ENCODE measurements around the gene TRIM49D1. TPM values are rescaled to one million over a fixed set of nuclear protein-coding genes. Genes with fewer than 3 reads are reported as not detected.
"Not testable (repeated sequence)": the region's sequence is repeated elsewhere in the genome, so short reads cannot be mapped to it uniquely, and the experiment has no call there.

The TRIM49D1 gene, protein sequence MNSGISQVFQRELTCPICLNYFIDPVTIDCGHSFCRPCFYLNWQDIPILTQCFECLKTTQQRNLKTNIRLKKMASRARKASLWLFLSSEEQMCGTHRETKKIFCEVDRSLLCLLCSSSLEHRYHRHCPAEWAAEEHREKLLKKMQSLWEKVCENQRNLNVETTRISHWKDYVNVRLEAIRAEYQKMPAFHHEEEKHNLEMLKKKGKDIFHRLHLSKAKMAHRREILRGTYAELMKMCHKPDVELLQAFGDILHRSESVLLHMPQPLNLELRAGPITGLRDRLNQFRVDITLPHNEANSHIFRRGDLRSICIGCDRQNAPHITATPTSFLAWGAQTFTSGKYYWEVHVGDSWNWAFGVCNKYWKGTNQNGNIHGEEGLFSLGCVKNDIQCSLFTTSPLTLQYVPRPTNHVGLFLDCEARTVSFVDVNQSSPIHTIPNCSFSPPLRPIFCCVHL
- total RNA-seq (not detected), polyA plus RNA-seq (not detected), total RNA-seq (not detected)

- Mint-ChIP-seq H3K36me3 (no peaks in the 10 kb centered on the region), H3K4me3 (no peak within 1 kb of the TSS), H3K27ac (no peak within 1 kb of the TSS), H3K4me1 (no peaks in the 10 kb centered on the region), H3K27me3 (no peaks in the 10 kb centered on the region), H3K9me3 (no peaks in the 10 kb centered on the region)
- intact Hi-C loops (cut with micrococcal nuclease) = no loop called here
- ATAC-seq (no peak), DNase-seq (no peak)
- CTCF ChIA-PET = no interaction called here
- H3K27me3 ChIP-seq (ENCODE audit: control insufficient read depth in 2 of 2, insufficient read depth in 2 of 2, low read length in 2 of 2) = no peaks in the 10 kb centered on the region
- POLR2A ChIA-PET = no interaction called here
- H3K36me3 ChIP-seq (ENCODE audit: control insufficient read depth in 2 of 3, insufficient read depth in 3 of 3, low read length in 3 of 3) = no peaks in the 10 kb centered on the region
- no peak within 1 kb of the TSS for H3K4me3 ChIP-seq (ENCODE audit: low read length)
- H3K27ac ChIP-seq (ENCODE audit: low read depth, low read length) = no peak within 1 kb of the TSS
- H3K4me1 ChIP-seq (ENCODE audit: control insufficient read depth in 2 of 2, insufficient read depth in 2 of 2, low read length in 2 of 2) = no peaks in the 10 kb centered on the region
- no peaks in the 10 kb centered on the region for H3K9me3 ChIP-seq (ENCODE audit: control insufficient read depth in 2 of 3, low read length in 3 of 3)
Observed at GRCh38 chr11:89922195-89922660, at the start of gene TRIM49D1. TRIM49D1 (minus strand) TSS chr11:89922245; CDS start chr11:89917710, 4,535 bp downstream.

DNA sequence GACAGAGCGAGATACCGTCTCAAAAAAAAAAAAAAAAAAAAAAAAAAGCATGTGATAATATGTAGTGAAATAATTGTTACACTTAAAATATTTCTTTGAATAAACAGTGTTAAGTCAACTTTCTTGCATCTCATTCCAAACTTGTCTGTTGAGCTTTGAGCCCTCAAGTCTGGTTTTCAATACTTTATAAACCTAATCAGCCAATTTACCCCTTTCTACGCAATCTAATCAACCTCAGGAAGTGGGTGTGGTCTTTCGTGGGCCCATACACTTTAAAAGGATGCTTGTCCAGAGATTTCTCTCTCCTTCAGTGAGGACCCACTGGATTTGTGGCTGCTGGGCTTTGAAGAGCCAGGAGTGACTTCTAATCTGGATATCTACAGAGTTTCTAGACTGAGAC lies 43.7 kb upstream of the TRIM49D1 start, which contains the start of gene TRIM64:
TSS of gene TRIM64 (plus strand) at position 301 of the 400 bp plus-strand sequence. CDS start 2,467 bp downstream, outside the sequence.
- H3K4me3 Mint-ChIP-seq, CTCF ChIA-PET: not testable (repeated sequence)

GRCh38 chr11:89960833-89961232 lies 38.8 kb upstream of the TRIM49D1 start:
- H3K27me3 Mint-ChIP-seq; POLR2A ChIA-PET; DNase-seq; H3K27ac ChIP-seq (ENCODE audit: low read depth, low read length); H3K9me3 ChIP-seq (ENCODE audit: control insufficient read depth in 2 of 3, low read length in 3 of 3); H3K4me3 ChIP-seq (ENCODE audit: low read length); H3K27ac Mint-ChIP-seq; H3K4me3 Mint-ChIP-seq; ATAC-seq; CTCF ChIA-PET; H3K36me3 Mint-ChIP-seq; H3K36me3 ChIP-seq (ENCODE audit: control insufficient read depth in 2 of 3, insufficient read depth in 3 of 3, low read length in 3 of 3); H3K4me1 Mint-ChIP-seq; H3K27me3 ChIP-seq (ENCODE audit: control insufficient read depth in 2 of 2, insufficient read depth in 2 of 2, low read length in 2 of 2); H3K4me1 ChIP-seq (ENCODE audit: control insufficient read depth in 2 of 2, insufficient read depth in 2 of 2, low read length in 2 of 2); intact Hi-C loops (cut with micrococcal nuclease); H3K9me3 Mint-ChIP-seq: not testable (repeated sequence)

More for the DNA sequence above, 43.7 kb upstream of the TRIM49D1 start, which contains the start of gene TRIM64:
- H3K36me3 ChIP-seq (ENCODE audit: control insufficient read depth in 2 of 3, insufficient read depth in 3 of 3, low read length in 3 of 3); H3K27ac ChIP-seq (ENCODE audit: low read depth, low read length); H3K9me3 Mint-ChIP-seq; ATAC-seq; H3K27ac Mint-ChIP-seq; H3K27me3 Mint-ChIP-seq; H3K9me3 ChIP-seq (ENCODE audit: control insufficient read depth in 2 of 3, low read length in 3 of 3); H3K4me1 ChIP-seq (ENCODE audit: control insufficient read depth in 2 of 2, insufficient read depth in 2 of 2, low read length in 2 of 2); H3K4me3 ChIP-seq (ENCODE audit: low read length); H3K36me3 Mint-ChIP-seq; H3K27me3 ChIP-seq (ENCODE audit: control insufficient read depth in 2 of 2, insufficient read depth in 2 of 2, low read length in 2 of 2); POLR2A ChIA-PET; DNase-seq; H3K4me1 Mint-ChIP-seq; intact Hi-C loops (cut with micrococcal nuclease): not testable (repeated sequence)

GRCh38 chr11:89923764-89924163 lies 1.7 kb upstream of the TRIM49D1 start, which contains the start of gene TRIM49D2:
TRIM49D2 (plus strand) TSS chr11:89924064; CDS start chr11:89926762, 2,698 bp downstream.
- intact Hi-C loops (cut with micrococcal nuclease); H3K4me1 ChIP-seq (ENCODE audit: control insufficient read depth in 2 of 2, insufficient read depth in 2 of 2, low read length in 2 of 2); DNase-seq; H3K4me1 Mint-ChIP-seq; H3K27ac Mint-ChIP-seq; H3K27me3 Mint-ChIP-seq; POLR2A ChIA-PET; H3K27ac ChIP-seq (ENCODE audit: low read depth, low read length); H3K36me3 ChIP-seq (ENCODE audit: control insufficient read depth in 2 of 3, insufficient read depth in 3 of 3, low read length in 3 of 3); CTCF ChIA-PET; H3K4me3 ChIP-seq (ENCODE audit: low read length); H3K9me3 ChIP-seq (ENCODE audit: control insufficient read depth in 2 of 3, low read length in 3 of 3); H3K36me3 Mint-ChIP-seq; H3K27me3 ChIP-seq (ENCODE audit: control insufficient read depth in 2 of 2, insufficient read depth in 2 of 2, low read length in 2 of 2); ATAC-seq; H3K4me3 Mint-ChIP-seq; H3K9me3 Mint-ChIP-seq: not testable (repeated sequence)

DNA sequence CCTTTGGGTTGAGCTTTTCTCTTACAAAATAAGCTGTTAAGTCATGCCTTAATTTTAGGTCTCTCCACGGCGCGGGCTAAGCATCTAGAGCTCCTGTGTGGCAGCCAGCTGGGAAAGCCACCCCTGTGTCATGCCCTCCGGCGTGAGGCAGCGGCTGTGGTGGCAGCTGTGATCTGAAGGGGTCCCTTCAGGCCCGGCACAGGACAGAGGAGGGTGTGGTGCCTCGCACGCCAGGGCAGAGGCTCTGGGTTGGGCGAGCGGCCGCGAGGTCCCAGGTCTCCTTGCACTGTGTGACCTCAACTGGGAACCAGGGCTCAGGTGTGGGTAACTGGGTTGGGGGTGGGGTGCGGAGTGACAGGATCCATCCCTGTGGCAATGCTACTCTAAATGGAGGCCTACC lies 21.2 kb downstream of the TRIM49D1 start:
- POLR2A ChIA-PET; H3K9me3 Mint-ChIP-seq; CTCF ChIA-PET; H3K4me3 Mint-ChIP-seq; H3K4me1 ChIP-seq (ENCODE audit: control insufficient read depth in 2 of 2, insufficient read depth in 2 of 2, low read length in 2 of 2); H3K36me3 Mint-ChIP-seq; DNase-seq; H3K27ac Mint-ChIP-seq; ATAC-seq; H3K9me3 ChIP-seq (ENCODE audit: control insufficient read depth in 2 of 3, low read length in 3 of 3); H3K4me3 ChIP-seq (ENCODE audit: low read length); intact Hi-C loops (cut with micrococcal nuclease); H3K4me1 Mint-ChIP-seq; H3K27ac ChIP-seq (ENCODE audit: low read depth, low read length); H3K36me3 ChIP-seq (ENCODE audit: control insufficient read depth in 2 of 3, insufficient read depth in 3 of 3, low read length in 3 of 3); H3K27me3 Mint-ChIP-seq; H3K27me3 ChIP-seq (ENCODE audit: control insufficient read depth in 2 of 2, insufficient read depth in 2 of 2, low read length in 2 of 2): not testable (repeated sequence)

DNA sequence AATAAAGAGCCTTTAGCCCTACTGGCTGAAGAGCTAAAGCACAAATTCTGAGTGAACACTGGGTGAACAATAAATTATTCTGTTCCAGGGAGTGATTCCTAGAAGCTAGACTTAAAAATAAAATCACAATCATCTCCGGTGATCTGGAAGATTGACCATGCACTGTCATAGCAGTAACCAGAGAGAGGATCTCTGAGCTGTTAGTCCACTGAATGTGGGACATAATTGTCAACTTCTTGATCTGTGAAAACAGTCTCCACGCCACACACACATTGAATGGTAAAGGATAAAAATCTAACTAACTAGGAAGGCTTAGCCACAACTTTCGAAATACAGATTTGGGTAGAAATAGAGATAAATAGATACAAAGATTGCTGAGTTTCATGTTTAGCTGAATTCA lies 28.8 kb downstream of the TRIM49D1 start:
- H3K4me3 Mint-ChIP-seq; intact Hi-C loops (cut with micrococcal nuclease); H3K4me1 ChIP-seq (ENCODE audit: control insufficient read depth in 2 of 2, insufficient read depth in 2 of 2, low read length in 2 of 2); CTCF ChIA-PET; H3K27me3 ChIP-seq (ENCODE audit: control insufficient read depth in 2 of 2, insufficient read depth in 2 of 2, low read length in 2 of 2); H3K27ac ChIP-seq (ENCODE audit: low read depth, low read length); H3K4me1 Mint-ChIP-seq; H3K9me3 Mint-ChIP-seq; H3K36me3 Mint-ChIP-seq; DNase-seq; H3K9me3 ChIP-seq (ENCODE audit: control insufficient read depth in 2 of 3, low read length in 3 of 3); H3K36me3 ChIP-seq (ENCODE audit: control insufficient read depth in 2 of 3, insufficient read depth in 3 of 3, low read length in 3 of 3); H3K4me3 ChIP-seq (ENCODE audit: low read length); H3K27ac Mint-ChIP-seq; H3K27me3 Mint-ChIP-seq; POLR2A ChIA-PET: not testable (repeated sequence)
- peak; percentile 34 for ATAC-seq

GRCh38 chr11:89877511-89877910 lies 44.5 kb downstream of the TRIM49D1 start:
- not testable (repeated sequence) for H3K4me1 Mint-ChIP-seq

More at GRCh38 chr11:89877511-89877910, 44.5 kb downstream of the TRIM49D1 start:
- ATAC-seq; intact Hi-C loops (cut with micrococcal nuclease); H3K27me3 Mint-ChIP-seq; H3K4me3 ChIP-seq (ENCODE audit: low read length); H3K4me3 Mint-ChIP-seq; H3K36me3 Mint-ChIP-seq; H3K27ac ChIP-seq (ENCODE audit: low read depth, low read length); POLR2A ChIA-PET; H3K27me3 ChIP-seq (ENCODE audit: control insufficient read depth in 2 of 2, insufficient read depth in 2 of 2, low read length in 2 of 2); H3K9me3 ChIP-seq (ENCODE audit: control insufficient read depth in 2 of 3, low read length in 3 of 3); DNase-seq; H3K9me3 Mint-ChIP-seq; H3K4me1 ChIP-seq (ENCODE audit: control insufficient read depth in 2 of 2, insufficient read depth in 2 of 2, low read length in 2 of 2); H3K36me3 ChIP-seq (ENCODE audit: control insufficient read depth in 2 of 3, insufficient read depth in 3 of 3, low read length in 3 of 3); H3K27ac Mint-ChIP-seq; CTCF ChIA-PET: not testable (repeated sequence)

All from naive thymus-derived CD4-positive, alpha-beta T cell (primary cell).